Activated CD8-positive, alpha-beta memory T cell treated with anti-CD3 and anti-CD28 coated beads, Interleukin-2, amount 50 U/mL, for 4 hours (primary cell): ENCODE measurements around the gene COX6A2.
A peak's percentile ranks its signal among the peaks of the same experiment; 100 is the strongest.
"Not testable (repeated sequence)": the region's sequence is repeated elsewhere in the genome, so short reads cannot be mapped to it uniquely, and the experiment has no call there.

Experiments
- DNase-seq: peaks from one replicate; pipeline ENCODE4 v3.0.0-alpha.2; 2020

Gene COX6A2

DNA sequence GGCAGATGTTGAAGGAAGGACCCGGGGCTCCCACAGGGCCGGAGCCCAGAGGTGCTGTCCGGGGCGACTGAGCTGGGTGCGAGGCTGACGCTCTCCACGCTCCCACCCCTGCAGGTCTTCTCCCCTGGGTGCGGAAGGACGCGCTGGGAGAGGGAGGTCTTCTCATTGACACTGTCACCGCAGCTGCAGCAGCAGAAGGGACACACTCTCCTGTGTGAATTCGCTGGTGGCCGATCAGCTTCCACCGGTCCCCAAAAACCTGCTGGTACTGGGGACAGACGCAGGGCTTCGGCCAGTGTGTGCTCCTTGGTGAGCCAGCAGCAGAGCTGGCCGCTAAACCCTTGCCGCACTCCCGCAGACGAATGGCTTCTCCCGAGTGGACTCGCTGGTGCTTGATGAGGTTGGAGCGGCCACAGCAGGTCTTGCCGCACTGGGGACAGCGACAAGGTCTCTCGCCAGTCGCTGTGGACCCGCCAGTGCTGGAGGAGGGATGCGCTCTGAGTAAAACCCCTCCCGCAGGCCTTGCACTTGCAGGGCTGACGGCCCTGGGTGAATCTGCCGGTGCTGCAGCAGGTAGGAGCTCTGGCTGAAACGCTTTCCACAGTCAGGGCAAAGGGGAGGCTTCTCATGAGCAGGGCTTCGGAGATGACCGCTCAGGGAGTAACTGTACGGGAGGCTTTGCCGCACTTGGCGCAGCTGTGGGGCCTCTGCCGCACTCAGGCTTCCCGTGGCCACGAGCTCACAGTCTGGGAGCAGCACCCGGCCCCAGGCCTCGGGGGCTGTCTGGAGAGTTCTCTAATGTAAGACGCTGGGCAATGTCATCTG is 8.3 kb upstream of the COX6A2 start:
- no peak for DNase-seq

DNA sequence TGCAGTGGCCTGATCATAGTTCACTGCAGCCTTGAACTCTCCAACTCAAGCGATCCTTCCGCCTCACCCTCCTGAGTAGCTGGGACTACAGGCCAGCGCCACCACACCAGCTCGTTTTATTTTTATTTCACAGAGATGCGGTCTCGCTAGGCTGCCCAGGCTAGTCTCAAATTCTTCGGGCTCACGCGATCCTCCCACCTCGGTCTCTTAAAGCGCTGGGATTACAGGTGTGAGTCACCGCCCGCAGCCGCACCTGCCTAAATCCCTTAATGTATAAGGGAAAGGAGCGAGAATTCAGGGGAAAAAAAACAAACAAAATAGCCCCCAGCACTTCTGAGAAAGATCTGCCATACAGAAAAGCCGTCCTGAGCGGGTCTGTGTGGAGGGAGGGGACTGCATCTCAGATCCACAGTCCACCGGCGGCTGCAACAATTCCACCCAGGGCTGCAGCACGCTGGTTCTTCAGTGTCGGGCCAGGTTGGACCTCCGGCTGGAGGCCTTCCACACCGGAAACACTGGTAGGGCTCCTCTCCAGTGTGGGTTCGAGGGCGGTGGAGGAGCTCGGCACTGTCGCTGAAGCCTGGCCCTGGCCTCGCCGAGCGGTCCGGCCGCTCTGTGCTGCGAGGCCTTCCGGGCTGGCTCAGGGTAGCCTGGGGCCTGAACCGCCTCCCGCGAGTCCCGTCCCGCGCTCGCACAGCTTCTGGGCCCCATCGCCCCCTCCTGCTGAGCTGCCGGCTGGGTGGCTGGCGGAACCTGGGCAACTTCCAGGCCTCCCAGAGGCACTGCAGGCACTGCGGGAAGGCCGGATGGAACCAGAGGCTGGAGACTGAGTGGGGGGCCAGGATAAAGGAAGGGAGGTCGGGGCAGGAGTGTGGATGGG is 7.4 kb upstream of the COX6A2 start:
- DNase-seq, result no peak

DNA sequence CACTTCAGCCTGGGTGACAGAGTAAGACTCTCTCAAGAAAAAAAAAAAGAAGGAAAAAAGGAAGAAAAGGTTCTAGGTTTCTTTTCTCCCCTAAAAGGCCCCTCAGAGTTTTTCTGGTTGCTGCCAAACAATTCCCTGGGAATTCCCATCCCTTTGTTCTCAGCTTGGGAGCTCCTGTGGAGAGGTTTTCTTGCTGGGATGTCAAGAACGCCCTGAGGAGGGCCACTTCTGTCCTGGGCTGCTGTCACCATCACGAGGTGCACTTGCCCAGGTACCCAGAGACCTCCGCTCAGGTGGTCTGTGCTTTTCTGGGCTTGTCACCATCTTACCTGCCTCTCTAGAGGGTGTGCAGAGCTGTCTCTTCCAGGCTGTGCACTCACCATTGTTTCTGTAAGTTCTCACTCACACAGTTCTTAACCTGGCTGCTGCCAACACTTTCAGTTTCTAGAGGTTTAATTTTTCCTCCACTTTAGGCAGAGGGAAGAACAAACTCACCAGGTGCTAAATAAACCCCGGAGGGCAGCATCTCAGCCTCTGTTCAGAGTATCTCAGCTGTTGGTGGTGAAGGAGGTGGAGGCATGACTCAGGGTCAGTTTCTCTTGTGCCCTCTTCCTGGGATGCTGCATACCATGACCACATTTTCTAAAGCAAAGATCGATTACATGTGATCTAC is 2.4 kb upstream of the COX6A2 start:
- DNase-seq, result no peak

DNA sequence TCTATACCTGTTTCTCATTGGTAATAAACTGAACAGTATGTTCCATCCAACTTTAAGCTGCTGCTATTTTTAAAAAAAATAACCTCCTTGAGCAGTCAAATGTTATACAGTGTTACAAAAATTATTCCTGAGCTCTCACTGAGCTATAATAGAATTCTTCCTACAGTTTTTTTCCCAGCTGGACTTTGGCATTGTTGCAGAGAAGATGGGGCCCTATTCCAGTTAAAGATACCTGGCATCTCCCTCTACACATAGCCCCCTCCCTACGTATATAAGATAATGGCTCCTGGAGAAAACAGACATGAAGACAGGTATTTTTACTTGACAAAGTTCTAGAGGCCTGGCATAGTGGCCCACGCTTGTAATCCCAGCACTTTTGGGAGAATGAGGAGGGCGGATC is 1.6 kb upstream of the COX6A2 start:
- DNase-seq, result no peak

DNA sequence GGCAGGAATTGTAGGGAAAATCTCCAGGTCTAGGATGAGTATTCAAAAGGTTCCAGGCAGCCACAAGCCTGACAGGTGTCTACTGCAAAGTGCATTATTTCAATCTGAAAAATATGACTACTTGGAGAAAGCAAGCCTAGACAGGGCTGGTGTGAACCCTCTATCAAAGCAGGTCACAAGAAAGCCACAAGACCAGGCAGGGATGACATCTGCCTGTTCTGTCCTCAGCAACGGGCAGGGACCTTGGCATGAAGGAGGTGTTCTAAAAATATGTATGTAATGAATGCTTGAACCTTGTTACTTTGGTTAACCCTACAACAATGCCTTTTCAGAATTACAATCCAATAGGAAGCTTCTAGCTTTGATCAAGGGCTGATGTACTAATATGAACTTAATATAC is 1.2 kb upstream of the COX6A2 start:
- DNase-seq, result no peak

DNA sequence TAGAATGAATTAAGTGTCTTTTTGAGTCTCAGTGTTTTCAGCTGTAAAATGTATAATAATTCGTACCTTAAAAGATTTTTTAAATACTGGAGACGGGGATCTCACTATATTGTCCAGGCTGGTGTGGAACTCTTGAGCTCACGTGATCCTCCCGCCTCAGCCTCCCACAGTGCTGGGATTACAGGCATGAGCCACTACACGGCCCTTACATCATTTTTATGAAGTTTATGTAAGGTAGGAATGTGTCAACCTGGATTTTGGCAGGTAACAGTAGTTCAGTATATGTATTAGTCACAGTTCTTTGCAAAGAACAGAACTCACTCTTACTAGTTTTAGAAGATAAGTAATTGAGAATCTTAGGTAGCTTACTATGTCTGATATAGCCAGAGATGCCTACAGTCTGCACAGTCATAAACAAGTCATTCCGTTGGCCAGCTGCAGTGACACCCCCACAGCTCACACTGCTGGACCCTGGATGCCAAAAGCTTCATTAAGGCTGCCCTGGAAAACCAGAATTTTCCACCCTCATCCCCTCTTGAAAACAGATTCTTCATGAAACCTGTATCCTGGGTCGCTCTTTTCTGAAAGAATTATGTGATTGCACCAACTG is 583 bp upstream of the COX6A2 start:
- DNase-seq, result no peak

DNA sequence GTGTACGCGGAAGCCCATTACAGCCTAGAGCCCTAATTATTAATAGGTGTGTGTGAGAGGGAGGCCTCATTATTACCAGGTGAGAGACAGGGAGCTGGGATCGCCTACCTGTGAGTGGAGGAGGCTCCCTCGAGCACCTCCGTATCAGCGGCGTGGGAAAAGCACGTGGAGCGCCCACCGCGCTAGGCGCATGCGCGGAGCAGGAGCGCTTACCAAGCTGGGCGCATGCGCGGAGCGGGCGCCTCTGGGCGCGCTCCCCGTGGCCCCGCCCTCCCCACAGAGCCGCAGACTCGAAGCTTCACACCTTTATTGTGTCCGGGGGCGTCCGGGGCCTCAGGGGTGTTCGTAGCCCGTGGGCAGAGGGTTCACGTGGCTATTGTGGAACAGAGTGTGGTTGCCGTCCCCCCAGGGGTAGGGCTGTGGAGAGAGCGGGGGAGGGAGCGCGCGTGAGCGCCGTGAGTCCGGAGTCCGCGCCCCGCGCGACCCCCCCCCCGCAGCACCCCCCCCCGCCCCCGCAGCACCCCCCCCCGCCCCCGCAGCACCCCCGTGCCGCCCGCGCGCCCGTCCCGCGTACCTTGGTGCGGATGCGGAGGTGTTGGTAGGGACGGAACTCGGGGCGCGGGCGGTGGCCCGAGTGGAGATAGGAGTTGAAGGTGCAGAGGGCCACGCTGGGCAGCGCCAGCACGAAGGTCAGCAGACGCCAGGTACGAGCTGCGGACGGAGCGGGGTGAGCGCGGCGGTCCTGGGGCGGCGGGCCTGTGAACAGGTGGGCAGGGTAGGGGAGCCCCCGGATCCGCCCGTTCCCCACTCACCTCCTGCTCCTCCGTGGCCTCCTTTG is 500 bp downstream of the COX6A2 start:
- DNase-seq, result peak; percentile 76

DNA sequence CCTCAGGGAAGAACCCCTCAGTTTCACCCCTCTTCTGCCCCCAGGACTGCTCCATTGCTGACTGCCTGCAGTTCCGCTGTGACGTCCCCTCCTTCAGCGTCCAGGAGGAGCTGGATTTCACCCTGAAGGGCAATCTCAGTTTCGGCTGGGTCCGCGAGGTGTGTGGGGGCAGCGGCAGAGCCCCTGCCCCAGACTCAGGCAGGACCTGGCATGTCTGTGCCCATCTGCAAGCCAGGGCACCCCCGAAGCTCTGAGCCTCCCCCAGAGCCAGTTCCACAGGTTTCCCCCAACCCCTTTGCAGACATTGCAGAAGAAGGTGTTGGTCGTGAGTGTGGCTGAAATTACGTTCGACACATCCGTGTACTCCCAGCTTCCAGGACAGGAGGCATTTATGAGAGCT is 4.4 kb downstream of the COX6A2 start:
- no peak for DNase-seq

DNA sequence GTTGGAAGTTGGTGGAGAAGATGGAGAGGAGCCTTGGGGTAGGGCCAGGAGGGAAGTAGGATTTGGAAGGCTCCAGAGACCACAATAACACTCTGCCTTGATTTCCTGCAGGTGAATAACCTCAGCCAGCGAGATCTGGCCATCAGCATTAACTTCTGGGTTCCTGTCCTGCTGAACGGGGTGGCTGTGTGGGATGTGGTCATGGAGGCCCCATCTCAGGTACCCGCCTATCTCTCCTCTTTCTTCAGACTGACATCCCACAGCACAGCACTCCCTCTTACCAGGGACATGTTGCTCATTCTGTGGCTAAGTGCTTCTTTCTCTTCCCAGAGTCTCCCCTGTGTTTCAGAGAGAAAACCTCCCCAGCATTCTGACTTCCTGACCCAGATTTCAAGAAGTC is 4.9 kb downstream of the COX6A2 start:
- DNase-seq, result no peak

DNA sequence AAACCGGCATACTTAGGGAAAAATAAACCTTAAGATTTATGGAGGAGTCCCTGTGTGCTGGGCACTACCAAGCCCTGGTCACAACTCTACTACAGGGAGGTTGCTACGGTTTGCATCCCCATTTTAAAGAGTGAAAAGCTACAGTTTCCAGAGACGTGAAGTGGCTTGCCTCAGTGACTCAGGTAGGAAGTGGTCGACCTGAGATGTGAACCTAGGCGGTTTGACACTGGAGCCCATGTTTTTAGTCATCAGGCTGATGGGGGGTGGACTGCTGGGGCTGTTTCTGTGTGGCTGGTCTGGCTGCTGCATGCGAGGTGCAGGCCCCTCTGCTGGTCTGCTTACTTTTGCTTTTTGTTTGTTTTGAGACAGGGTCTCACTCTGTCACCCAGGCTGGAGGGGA is 6.6 kb downstream of the COX6A2 start:
- DNase-seq, result peak; percentile 51

DNA sequence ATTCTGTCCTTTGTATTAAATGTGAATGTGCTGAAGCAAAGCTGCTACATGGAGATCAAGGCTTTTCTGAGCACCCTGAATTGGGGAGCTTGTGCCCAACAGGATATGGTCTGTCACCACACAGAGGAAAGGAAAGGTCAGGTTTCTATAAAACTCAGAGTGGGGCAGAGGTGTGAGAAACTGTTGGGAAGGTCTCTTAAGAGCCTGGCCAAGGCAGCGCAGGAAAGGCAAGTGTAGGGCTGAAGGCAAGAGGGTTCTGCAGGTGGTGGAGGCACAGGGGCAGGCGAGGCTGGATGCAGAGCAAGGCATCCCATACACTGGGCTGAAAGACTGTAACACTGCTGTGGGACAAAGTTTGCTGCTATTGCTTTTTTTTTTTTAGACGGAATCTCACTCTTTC is 8.1 kb downstream of the COX6A2 start:
- DNase-seq, result no peak

DNA sequence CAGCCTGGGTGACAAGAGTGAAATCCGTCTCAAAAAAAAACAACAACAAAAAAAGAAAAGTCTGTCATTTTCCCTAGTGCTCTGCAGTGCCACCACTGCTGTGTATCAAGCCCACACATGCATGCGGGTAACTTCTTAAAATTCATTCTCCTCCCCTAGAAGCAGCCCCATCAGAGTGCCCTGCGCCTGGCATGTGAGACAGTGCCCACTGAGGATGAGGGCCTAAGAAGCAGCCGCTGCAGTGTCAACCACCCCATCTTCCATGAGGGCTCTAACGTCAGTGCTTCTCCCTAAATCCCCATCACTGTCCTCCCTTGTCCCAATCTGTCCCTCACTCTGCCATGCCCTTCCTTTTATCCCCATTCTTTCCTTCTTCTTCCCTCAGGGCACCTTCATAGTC is 10.2 kb downstream of the COX6A2 start:
- no peak for DNase-seq

DNA sequence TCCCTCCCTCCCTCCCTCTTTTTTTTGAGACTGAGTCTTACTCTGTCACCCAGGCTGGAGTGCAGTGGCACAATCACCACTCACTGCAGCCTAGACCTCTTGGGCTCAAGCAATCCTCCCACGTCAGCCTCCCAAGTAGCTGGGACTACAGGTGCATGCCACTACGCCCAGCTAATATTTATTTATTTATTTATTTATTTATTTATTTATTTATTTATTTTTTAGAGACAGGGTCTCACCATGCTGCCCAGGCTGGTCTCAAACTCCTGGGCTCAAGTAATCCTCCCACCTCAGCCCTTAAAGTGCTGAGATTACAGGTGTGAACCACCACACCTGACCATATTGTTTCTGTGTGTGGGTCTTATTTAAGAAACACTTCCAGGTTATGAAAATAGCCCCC is 11.1 kb downstream of the COX6A2 start:
- DNase-seq, result not testable (repeated sequence)

DNA sequence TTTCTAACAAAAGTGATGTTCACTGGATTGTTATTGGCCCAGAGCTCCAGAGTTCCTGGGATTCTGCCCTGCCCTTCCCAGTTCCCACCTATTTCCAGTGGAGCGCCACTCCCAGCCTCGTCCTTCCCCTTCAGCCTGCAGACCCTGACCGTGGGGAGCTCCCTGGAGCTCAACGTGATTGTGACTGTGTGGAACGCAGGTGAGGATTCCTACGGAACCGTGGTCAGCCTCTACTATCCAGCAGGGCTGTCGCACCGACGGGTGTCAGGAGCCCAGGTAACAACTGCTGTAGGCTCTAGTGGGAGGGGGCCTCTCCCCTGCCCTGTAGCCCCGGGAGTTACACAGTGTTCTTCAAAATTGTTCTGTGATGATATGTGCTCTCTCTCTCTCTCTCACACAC is 11.8 kb downstream of the COX6A2 start:
- no peak for DNase-seq

DNA sequence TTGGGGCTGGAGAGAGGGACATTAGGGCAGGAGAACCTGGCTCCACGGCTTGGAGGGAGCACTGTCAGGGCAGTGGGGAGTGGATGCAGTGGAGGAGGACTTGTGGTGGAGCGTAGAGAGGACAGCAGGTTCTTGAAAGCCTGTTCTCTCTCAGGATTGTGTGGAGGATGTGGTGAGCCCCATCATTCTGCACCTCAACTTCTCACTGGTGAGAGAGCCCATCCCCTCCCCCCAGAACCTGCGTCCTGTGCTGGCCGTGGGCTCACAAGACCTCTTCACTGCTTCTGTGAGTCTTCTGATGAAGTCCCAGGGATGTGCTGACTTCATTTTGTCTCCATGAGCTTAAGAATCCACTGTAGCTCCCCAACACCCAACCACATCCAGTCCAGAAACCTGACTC is 13.5 kb downstream of the COX6A2 start:
- DNase-seq, result no peak

DNA sequence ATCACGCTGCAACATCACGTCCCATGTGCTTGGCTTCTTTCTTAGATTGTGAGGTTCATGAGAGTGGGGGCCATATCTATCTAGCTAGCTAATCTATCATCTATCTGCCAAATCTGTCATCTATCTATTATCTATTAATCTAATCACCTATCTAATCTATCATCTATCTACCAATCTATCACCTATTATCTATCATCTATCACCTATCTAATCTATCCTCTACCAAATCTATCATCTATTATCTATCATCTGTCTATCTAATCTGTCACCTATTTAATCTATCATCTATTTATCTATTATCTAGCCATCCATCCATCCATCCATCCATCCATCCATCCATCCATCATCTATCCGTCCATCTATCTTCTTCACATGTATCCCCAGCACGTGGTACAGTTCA is 14.2 kb downstream of the COX6A2 start:
- no peak for DNase-seq

DNA sequence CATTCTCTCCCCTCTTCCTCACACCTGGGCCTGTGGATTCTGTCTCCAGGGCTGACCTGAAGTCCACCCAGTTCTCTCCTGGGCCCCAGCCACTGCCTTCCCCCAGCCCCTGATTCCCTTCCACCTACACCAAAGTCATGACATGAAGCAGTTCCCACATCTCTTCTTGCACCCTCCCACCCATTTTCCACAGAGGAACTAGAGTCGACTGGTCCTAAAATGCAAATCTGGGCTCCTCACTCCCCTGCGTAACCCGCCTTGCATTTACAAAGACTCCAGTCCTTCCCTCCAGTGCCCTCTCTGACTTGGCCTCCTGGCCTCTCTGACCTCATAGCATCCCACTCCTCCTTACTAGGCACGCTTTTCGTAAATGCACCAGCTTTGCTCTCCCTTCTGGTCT is 14.8 kb downstream of the COX6A2 start:
- DNase-seq, result no peak

DNA sequence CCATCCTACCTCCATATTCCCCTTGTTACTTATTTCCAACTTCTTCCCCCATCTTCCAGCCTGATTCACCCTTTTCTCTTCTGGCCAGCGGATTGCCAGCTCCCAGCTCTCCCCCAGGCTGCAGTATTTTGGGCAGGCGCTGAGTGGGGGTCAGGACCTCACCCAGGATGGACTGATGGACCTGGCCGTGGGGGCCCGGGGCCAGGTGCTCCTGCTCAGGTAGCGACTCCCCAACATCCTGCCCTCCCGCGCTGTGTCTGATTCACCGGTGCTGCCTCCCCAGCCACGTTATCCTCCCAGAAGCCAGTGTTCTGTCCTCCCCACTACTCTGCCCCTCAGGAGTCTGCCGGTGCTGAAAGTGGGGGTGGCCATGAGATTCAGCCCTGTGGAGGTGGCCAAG is 15.4 kb downstream of the COX6A2 start:
- DNase-seq, result no peak

DNA sequence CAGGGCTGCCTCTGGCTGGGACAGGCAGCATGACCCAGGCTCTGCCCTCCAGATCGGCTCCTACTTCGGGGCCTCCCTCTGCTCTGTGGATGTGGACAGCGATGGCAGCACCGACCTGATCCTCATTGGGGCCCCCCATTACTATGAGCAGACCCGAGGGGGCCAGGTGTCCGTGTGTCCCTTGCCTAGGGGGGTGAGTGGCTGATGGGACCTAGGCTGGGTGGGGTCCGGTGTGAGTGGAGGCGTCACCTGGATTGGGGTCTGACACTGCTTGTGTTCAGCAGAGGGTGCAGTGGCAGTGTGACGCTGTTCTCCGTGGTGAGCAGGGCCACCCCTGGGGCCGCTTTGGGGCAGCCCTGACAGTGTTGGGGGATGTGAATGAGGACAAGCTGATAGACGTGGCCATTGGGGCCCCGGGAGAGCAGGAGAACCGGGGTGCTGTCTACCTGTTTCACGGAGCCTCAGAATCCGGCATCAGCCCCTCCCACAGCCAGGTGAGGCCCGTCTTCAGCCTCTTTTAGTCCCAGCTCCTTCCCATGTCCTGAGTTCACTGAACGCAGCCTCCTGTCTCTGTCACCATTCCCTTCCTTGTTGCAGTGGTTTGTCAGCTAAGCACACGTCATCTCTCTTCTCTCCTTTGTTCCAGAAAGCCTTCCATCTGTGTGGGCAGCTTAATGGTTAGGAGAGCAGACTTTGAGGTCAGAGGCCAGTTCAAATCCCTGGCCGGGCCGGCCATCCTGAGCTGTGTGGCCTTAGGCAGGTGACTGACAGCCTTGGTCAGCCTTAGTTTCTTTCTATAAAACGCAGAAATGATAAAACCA is 16.9 kb downstream of the COX6A2 start:
- no peak for DNase-seq

DNA sequence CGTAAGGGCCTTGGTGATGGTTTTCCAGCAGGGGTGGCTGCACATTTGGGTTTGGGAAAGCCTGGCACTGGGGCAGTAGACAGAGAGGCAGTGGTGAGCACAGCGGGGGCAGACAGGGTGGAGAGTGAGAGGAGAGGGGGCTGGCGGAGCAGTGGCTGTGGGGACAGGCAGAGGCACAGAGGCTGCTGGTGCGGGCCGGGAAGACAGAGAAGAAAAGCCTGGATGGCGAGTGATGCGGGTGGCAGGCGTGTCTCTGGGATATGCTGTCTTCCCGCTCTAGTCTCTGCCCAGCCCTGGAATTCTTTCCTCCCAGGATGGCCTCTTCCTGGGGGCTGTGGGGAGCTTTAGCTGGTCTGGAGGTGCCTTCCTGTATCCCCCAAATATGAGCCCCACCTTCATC is 18.1 kb downstream of the COX6A2 start:
- no peak for DNase-seq

DNA sequence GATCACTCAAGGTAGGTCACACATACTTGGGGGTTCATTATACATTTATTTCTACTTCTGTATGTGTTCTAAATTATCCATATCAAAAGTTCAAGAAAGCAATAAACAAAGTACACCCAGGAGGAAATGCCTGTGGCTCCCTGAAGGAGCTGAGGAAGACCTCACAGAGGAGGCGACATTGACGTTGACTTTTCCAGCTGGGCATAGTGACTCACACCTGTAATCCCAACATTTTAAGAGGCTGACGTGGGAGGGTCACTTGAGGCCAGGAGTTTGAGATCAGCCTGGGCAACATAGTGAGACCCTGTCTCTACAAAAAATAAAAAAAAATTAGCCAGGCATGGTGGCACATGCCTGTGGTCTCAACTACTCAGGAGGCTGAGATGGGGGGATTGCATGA is 18.7 kb downstream of the COX6A2 start:
- DNase-seq, result no peak
